Adrenal gland (tissue), 5 donors: ENCODE data around the gene PRIM2.

Experiments used
- POLR2A ChIP-seq, 2 donors: fragments of 450-650 bp; IDR thresholded peaks; one replicate each; pipeline ENCODE4 v1.6.1; 2017; ENCODE audit warnings: antibody characterized with exemption in 2 of 2, mild to moderate bottlenecking in 2 of 2, moderate library complexity in 1 of 2
- TF ChIP-seq, protein P1 (sequence below), 6 experiments: fragments of 450-650 bp in 4 of 6; fragments of 200-600 bp in 2 of 6; sonication (generic) in 1 of 6; IDR thresholded peaks; 1 replicate in 5 of 6; 2 replicates in 1 of 6; pipeline versions ENCODE4 v1.5.1 to v1.8.0; 2016 to 2021; ENCODE audit warnings: antibody characterized with exemption in 6 of 6, mild to moderate bottlenecking in 2 of 6, moderate library complexity in 1 of 6
- donor health status: DM: no; HTN: no; CAD: no.

GRCh38 chr6:57469072-57469471 lies 151.6 kb downstream of the PRIM2 start:
- TF ChIP-seq, protein P1, sequence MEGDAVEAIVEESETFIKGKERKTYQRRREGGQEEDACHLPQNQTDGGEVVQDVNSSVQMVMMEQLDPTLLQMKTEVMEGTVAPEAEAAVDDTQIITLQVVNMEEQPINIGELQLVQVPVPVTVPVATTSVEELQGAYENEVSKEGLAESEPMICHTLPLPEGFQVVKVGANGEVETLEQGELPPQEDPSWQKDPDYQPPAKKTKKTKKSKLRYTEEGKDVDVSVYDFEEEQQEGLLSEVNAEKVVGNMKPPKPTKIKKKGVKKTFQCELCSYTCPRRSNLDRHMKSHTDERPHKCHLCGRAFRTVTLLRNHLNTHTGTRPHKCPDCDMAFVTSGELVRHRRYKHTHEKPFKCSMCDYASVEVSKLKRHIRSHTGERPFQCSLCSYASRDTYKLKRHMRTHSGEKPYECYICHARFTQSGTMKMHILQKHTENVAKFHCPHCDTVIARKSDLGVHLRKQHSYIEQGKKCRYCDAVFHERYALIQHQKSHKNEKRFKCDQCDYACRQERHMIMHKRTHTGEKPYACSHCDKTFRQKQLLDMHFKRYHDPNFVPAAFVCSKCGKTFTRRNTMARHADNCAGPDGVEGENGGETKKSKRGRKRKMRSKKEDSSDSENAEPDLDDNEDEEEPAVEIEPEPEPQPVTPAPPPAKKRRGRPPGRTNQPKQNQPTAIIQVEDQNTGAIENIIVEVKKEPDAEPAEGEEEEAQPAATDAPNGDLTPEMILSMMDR (IDR thresholded peaks at IDR 0.05) = no peak
- no peak for TF ChIP-seq POLR2A (IDR thresholded peaks at IDR 0.05)
